ENCODE data around the gene CALN1.

CALN1 gene

GRCh38 chr7:71801976-71802375 lies 610.2 kb downstream of the CALN1 start:
- no peak overlapping the region for H3K9ac ChIP-seq (ENCODE audit: low read length)
- no peaks in the 10 kb centered on the region for H3K4me1 ChIP-seq (ENCODE audit: control insufficient read depth, insufficient read depth, low read length)
- H3K36me3 ChIP-seq (ENCODE audit: control insufficient read depth, insufficient read depth, low read length): no peaks in the 10 kb centered on the region

GRCh38 chr7:71800321-71800720 lies 611.8 kb downstream of the CALN1 start:
- H3K4me3 ChIP-seq (ENCODE audit: low read length): no peak overlapping the region
- H3K36me3 ChIP-seq (ENCODE audit: control insufficient read depth, insufficient read depth, low read length): no peaks in the 10 kb centered on the region
- H3K4me1 ChIP-seq (ENCODE audit: control insufficient read depth, insufficient read depth, low read length): no peaks in the 10 kb centered on the region
- no peaks in the 10 kb centered on the region for H3K27me3 ChIP-seq (ENCODE audit: control insufficient read depth, insufficient read depth, low read length)
- H3K9ac ChIP-seq (ENCODE audit: low read length): no peak overlapping the region
- H3K27ac ChIP-seq (ENCODE audit: low read depth, low read length): no peak overlapping the region

More at GRCh38 chr7:71801976-71802375, 610.2 kb downstream of the CALN1 start:
- Histone ChIP-seq H3K27ac (ENCODE audit: low read depth, low read length) (no peak overlapping the region), H3K27me3 (ENCODE audit: control insufficient read depth, insufficient read depth, low read length) (no peaks in the 10 kb centered on the region), H3K4me3 (ENCODE audit: low read length) (no peak overlapping the region)

- no peak overlapping the region for H3K4me3 ChIP-seq (ENCODE audit: low read length)
- H3K4me1 ChIP-seq (ENCODE audit: control insufficient read depth, insufficient read depth, low read length): no peaks in the 10 kb centered on the region
- H3K36me3 ChIP-seq (ENCODE audit: control insufficient read depth, insufficient read depth, low read length): no peaks in the 10 kb centered on the region
- no peaks in the 10 kb centered on the region for H3K27me3 ChIP-seq (ENCODE audit: control insufficient read depth, insufficient read depth, low read length)
- H3K9ac ChIP-seq (ENCODE audit: low read length): no peak overlapping the region
- no peak overlapping the region for H3K27ac ChIP-seq (ENCODE audit: low read depth, low read length)
Observed at GRCh38 chr7:71795410-71795809, 616.7 kb downstream of the CALN1 start.

GRCh38 chr7:71793251-71793650 lies 618.9 kb downstream of the CALN1 start:
- Histone ChIP-seq H3K36me3 (ENCODE audit: control insufficient read depth, insufficient read depth, low read length) (no peaks in the 10 kb centered on the region), H3K9ac (ENCODE audit: low read length) (no peak overlapping the region), H3K27me3 (ENCODE audit: control insufficient read depth, insufficient read depth, low read length) (no peaks in the 10 kb centered on the region), H3K4me3 (ENCODE audit: low read length) (no peak overlapping the region), H3K27ac (ENCODE audit: low read depth, low read length) (no peak overlapping the region), H3K4me1 (ENCODE audit: control insufficient read depth, insufficient read depth, low read length) (no peaks in the 10 kb centered on the region)

DNA sequence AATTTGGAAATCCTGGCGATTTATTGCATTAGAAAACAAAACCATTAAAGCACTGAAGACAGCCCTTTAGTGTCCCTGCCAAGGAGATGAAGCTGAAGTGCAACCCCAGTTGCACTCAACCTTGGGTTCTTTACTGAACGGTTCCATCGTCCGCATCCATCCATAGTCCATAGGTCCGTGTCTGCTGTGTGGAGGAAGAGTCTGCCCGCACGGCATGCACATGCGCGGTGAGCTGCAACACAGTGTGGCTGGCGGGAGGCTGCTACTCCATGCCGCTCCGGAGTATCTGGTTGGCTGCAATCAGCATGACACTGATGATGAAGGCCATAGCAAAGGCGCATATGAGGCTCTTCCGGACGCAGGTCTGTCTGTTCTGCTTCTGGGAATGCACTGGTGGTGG lies 624.6 kb downstream of the CALN1 start:
- Histone ChIP-seq H3K27ac (ENCODE audit: low read depth, low read length) (no peak overlapping the region), H3K27me3 (ENCODE audit: control insufficient read depth, insufficient read depth, low read length) (no peaks in the 10 kb centered on the region), H3K9ac (ENCODE audit: low read length) (no peak overlapping the region), H3K4me1 (ENCODE audit: control insufficient read depth, insufficient read depth, low read length) (no peaks in the 10 kb centered on the region), H3K4me3 (ENCODE audit: low read length) (no peak overlapping the region), H3K36me3 (ENCODE audit: control insufficient read depth, insufficient read depth, low read length) (no peaks in the 10 kb centered on the region)

- Histone ChIP-seq H3K4me3 (ENCODE audit: low read length) (no peak overlapping the region), H3K27ac (ENCODE audit: low read depth, low read length) (no peak overlapping the region), H3K27me3 (ENCODE audit: control insufficient read depth, insufficient read depth, low read length) (no peaks in the 10 kb centered on the region), H3K36me3 (ENCODE audit: control insufficient read depth, insufficient read depth, low read length) (no peaks in the 10 kb centered on the region), H3K9ac (ENCODE audit: low read length) (no peak overlapping the region), H3K4me1 (ENCODE audit: control insufficient read depth, insufficient read depth, low read length) (no peaks in the 10 kb centered on the region)
Observed at GRCh38 chr7:71785216-71785615, 626.9 kb downstream of the CALN1 start.

GRCh38 chr7:71784781-71785180 lies 627.4 kb downstream of the CALN1 start:
- Histone ChIP-seq H3K27me3 (ENCODE audit: control insufficient read depth, insufficient read depth, low read length) (no peaks in the 10 kb centered on the region), H3K27ac (ENCODE audit: low read depth, low read length) (no peak overlapping the region), H3K9ac (ENCODE audit: low read length) (no peak overlapping the region), H3K36me3 (ENCODE audit: control insufficient read depth, insufficient read depth, low read length) (no peaks in the 10 kb centered on the region), H3K4me1 (ENCODE audit: control insufficient read depth, insufficient read depth, low read length) (no peaks in the 10 kb centered on the region), H3K4me3 (ENCODE audit: low read length) (no peak overlapping the region)

GRCh38 chr7:71784180-71784579 lies 628.0 kb downstream of the CALN1 start:
- H3K27ac ChIP-seq (ENCODE audit: low read depth, low read length): no peak overlapping the region
- H3K4me3 ChIP-seq (ENCODE audit: low read length): no peak overlapping the region
- H3K27me3 ChIP-seq (ENCODE audit: control insufficient read depth, insufficient read depth, low read length): no peaks in the 10 kb centered on the region
- H3K4me1 ChIP-seq (ENCODE audit: control insufficient read depth, insufficient read depth, low read length): no peaks in the 10 kb centered on the region
- H3K36me3 ChIP-seq (ENCODE audit: control insufficient read depth, insufficient read depth, low read length): no peaks in the 10 kb centered on the region
- no peak overlapping the region for H3K9ac ChIP-seq (ENCODE audit: low read length)

DNA sequence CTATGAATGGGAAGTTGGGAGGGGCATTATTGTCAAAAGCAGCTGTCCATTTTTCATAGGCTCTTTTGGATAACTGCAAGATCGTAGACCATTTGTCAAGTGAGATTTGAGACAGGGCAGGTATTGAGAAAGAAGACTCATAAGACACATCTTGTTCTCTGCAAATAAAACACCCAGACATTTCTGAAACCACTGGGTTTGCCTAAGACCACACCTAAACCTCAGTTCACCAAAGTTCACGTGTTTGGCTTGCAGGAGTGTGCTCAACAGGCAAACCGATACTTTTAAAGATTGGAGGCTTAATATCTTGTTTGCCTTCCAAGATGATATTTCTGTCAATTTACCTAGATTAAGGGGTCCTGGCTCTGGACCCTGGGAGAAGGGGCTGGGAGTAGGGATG lies 628.4 kb downstream of the CALN1 start:
- H3K9ac ChIP-seq (ENCODE audit: low read length): no peak overlapping the region
- no peak overlapping the region for H3K27ac ChIP-seq (ENCODE audit: low read depth, low read length)
- no peaks in the 10 kb centered on the region for H3K4me1 ChIP-seq (ENCODE audit: control insufficient read depth, insufficient read depth, low read length)
- H3K4me3 ChIP-seq (ENCODE audit: low read length): no peak overlapping the region
- no peaks in the 10 kb centered on the region for H3K27me3 ChIP-seq (ENCODE audit: control insufficient read depth, insufficient read depth, low read length)
- H3K36me3 ChIP-seq (ENCODE audit: control insufficient read depth, insufficient read depth, low read length): no peaks in the 10 kb centered on the region

DNA sequence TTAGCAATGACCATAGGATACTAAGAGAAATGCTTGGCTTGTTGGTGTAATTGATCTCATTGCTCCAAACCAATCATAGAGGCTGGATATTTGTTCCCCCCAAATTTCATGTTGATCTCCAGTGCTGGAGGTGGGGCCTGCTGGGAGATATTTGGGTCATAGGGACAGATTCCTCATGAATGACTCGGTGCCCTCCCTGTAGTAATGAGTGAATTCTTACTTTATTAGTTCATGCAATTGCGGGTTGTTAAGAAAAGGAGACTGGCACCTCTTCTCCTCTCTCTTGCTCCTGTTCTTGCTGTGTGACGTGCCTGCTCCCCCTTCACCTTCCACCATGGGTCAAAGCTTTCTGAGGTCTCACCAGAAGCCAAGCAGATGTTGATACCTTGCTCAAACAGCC lies 630.1 kb downstream of the CALN1 start:
- H3K27me3 ChIP-seq (ENCODE audit: control insufficient read depth, insufficient read depth, low read length): no peaks in the 10 kb centered on the region
- H3K4me1 ChIP-seq (ENCODE audit: control insufficient read depth, insufficient read depth, low read length): no peaks in the 10 kb centered on the region
- no peak overlapping the region for H3K27ac ChIP-seq (ENCODE audit: low read depth, low read length)
- H3K36me3 ChIP-seq (ENCODE audit: control insufficient read depth, insufficient read depth, low read length): no peaks in the 10 kb centered on the region
- H3K9ac ChIP-seq (ENCODE audit: low read length): no peak overlapping the region
- no peak overlapping the region for H3K4me3 ChIP-seq (ENCODE audit: low read length)

GRCh38 chr7:71780282-71780681 lies 631.9 kb downstream of the CALN1 start:
- no peaks in the 10 kb centered on the region for H3K4me1 ChIP-seq (ENCODE audit: control insufficient read depth, insufficient read depth, low read length)
- H3K9ac ChIP-seq (ENCODE audit: low read length): no peak overlapping the region
- no peak overlapping the region for H3K4me3 ChIP-seq (ENCODE audit: low read length)
- H3K27me3 ChIP-seq (ENCODE audit: control insufficient read depth, insufficient read depth, low read length): no peaks in the 10 kb centered on the region
- H3K27ac ChIP-seq (ENCODE audit: low read depth, low read length): no peak overlapping the region
- H3K36me3 ChIP-seq (ENCODE audit: control insufficient read depth, insufficient read depth, low read length): no peaks in the 10 kb centered on the region

GRCh38 chr7:71777278-71777677 lies 634.9 kb downstream of the CALN1 start:
- no peak overlapping the region for H3K4me3 ChIP-seq (ENCODE audit: low read length)
- H3K4me1 ChIP-seq (ENCODE audit: control insufficient read depth, insufficient read depth, low read length): no peaks in the 10 kb centered on the region
- H3K27me3 ChIP-seq (ENCODE audit: control insufficient read depth, insufficient read depth, low read length): no peaks in the 10 kb centered on the region
- H3K9ac ChIP-seq (ENCODE audit: low read length): no peak overlapping the region
- H3K27ac ChIP-seq (ENCODE audit: low read depth, low read length): no peak overlapping the region
- no peaks in the 10 kb centered on the region for H3K36me3 ChIP-seq (ENCODE audit: control insufficient read depth, insufficient read depth, low read length)

GRCh38 chr7:71776726-71777125 lies 635.4 kb downstream of the CALN1 start:
- H3K4me3 ChIP-seq (ENCODE audit: low read length): no peak overlapping the region
- no peaks in the 10 kb centered on the region for H3K4me1 ChIP-seq (ENCODE audit: control insufficient read depth, insufficient read depth, low read length)
- H3K36me3 ChIP-seq (ENCODE audit: control insufficient read depth, insufficient read depth, low read length): no peaks in the 10 kb centered on the region
- H3K9ac ChIP-seq (ENCODE audit: low read length): no peak overlapping the region
- H3K27ac ChIP-seq (ENCODE audit: low read depth, low read length): no peak overlapping the region
- H3K27me3 ChIP-seq (ENCODE audit: control insufficient read depth, insufficient read depth, low read length): no peaks in the 10 kb centered on the region

All from rectal smooth muscle tissue (tissue), 1 donor.